Uterus (tissue), 2 donors: ENCODE data around the gene LRRC28.

Source experiments
- CTCF ChIP-seq, 4 experiments: fragments of 200-600 bp in 2 of 4; fragments of 450-650 bp in 2 of 4; sonication (generic) in 2 of 4; IDR thresholded peaks; one replicate each; pipeline ENCODE4 v1.5.1; 2016 to 2019; ENCODE audit warnings: antibody characterized with exemption in 4 of 4, mild to moderate bottlenecking in 2 of 4, moderate library complexity in 1 of 4
- POLR2A ChIP-seq, 2 donors: fragments of 450-650 bp; IDR thresholded peaks; one replicate each; pipeline ENCODE4 v1.6.1; 2016; ENCODE audit warnings: antibody characterized with exemption in 2 of 2, mild to moderate bottlenecking in 1 of 2, moderate library complexity in 1 of 2

GRCh38 chr15:99343208-99343607, 91.9 kb downstream of the LRRC28 start:
- TF ChIP-seq CTCF (IDR thresholded peaks at IDR 0.05) (no peak), POLR2A (IDR thresholded peaks at IDR 0.05) (no peak)
